NT2/D1 (cell line): ENCODE measurements around the gene OR52H1.

Source experiments
- DNase-seq: peaks from one replicate; pipeline ENCODE4 v3.0.0-alpha.2; 2011; ENCODE audit warnings: low read depth, low spot score
- H3K27me3 ChIP-seq: 2 replicates; pipeline ENCODE4 v1.6.0; 2011; ENCODE audit warnings: mild to moderate bottlenecking; ENCODE audit not compliant: insufficient read length, insufficient read depth
- H3K36me3 ChIP-seq: 2 replicates; pipeline ENCODE4 v1.6.1; 2011; ENCODE audit warnings: mild to moderate bottlenecking, low read length, mixed read lengths; ENCODE audit not compliant: insufficient read depth, insufficient read length
- H3K4me1 ChIP-seq: 2 replicates; pipeline ENCODE4 v1.5.1; 2011; ENCODE audit not compliant: insufficient read depth, insufficient read length
- H3K4me3 ChIP-seq: 2 replicates; pipeline ENCODE4 v1.5.1; 2011; ENCODE audit warnings: low read depth; ENCODE audit not compliant: insufficient read length
- H3K9ac ChIP-seq: 2 replicates; pipeline ENCODE4 v1.6.0; 2011; ENCODE audit warnings: low read depth; ENCODE audit not compliant: insufficient read length
- H3K9me3 ChIP-seq: 2 replicates; pipeline ENCODE4 v1.5.1; 2011; ENCODE audit warnings: mild to moderate bottlenecking, low read length; ENCODE audit not compliant: insufficient read depth
- SUZ12 ChIP-seq: IDR thresholded peaks from 2 replicates; pipeline ENCODE4 v1.6.1; 2011; ENCODE audit not compliant: insufficient read length, insufficient read depth; ENCODE audit errors: extremely low read depth
- YY1 ChIP-seq: IDR thresholded peaks from 2 replicates; pipeline ENCODE4 v1.6.1; 2011; ENCODE audit not compliant: insufficient read length, insufficient read depth
- ZNF274 ChIP-seq: IDR thresholded peaks from 2 replicates; pipeline ENCODE4 v1.6.1; 2011; ENCODE audit warnings: mild to moderate bottlenecking, low read depth, low read length

OR52H1 gene

GRCh38 chr11:5531053-5531831 lies 17.1 kb downstream of the OR52H1 start:
- no peaks in the 10 kb centered on the region for H3K36me3 ChIP-seq
- DNase-seq: no peak
- no peaks in the 10 kb centered on the region for H3K27me3 ChIP-seq
- H3K4me3 ChIP-seq: no peak overlapping the region
- no peak for TF ChIP-seq YY1
- no peaks in the 10 kb centered on the region; the same call in 1 of the 2 replicates for H3K9me3 ChIP-seq
- no peaks in the 10 kb centered on the region for H3K4me1 ChIP-seq
- H3K9ac ChIP-seq: no peak overlapping the region

- H3K4me1 ChIP-seq: no peaks in the 10 kb centered on the region
- no peak overlapping the region for H3K9ac ChIP-seq
- no peak overlapping the region for H3K4me3 ChIP-seq
- TF ChIP-seq ZNF274 (no peak), SUZ12 (no peak), YY1 (no peak)
- DNase-seq: no peak
- H3K36me3 ChIP-seq: no peaks in the 10 kb centered on the region
- no peaks in the 10 kb centered on the region for H3K27me3 ChIP-seq
- H3K9me3 ChIP-seq: no peaks in the 10 kb centered on the region
These were observed 19.8 kb downstream of the OR52H1 start for GRCh38 chr11:5528495-5528894.

- Histone ChIP-seq H3K9ac (no peak overlapping the region), H3K36me3 (no peaks in the 10 kb centered on the region), H3K4me1 (no peaks in the 10 kb centered on the region), H3K27me3 (no peaks in the 10 kb centered on the region), H3K9me3 (no peaks in the 10 kb centered on the region), H3K4me3 (no peak overlapping the region)
- DNase-seq: no peak
- TF ChIP-seq ZNF274: no peak
- no peak for TF ChIP-seq YY1
- TF ChIP-seq SUZ12: no peak
These were observed 20.6 kb downstream of the OR52H1 start for GRCh38 chr11:5527716-5528115.

GRCh38 chr11:5524756-5525155 lies 23.6 kb downstream of the OR52H1 start:
- Histone ChIP-seq H3K9me3 (no peaks in the 10 kb centered on the region), H3K9ac (no peak overlapping the region), H3K4me1 (no peaks in the 10 kb centered on the region), H3K4me3 (no peak overlapping the region), H3K36me3 (no peaks in the 10 kb centered on the region), H3K27me3 (no peaks in the 10 kb centered on the region)
- TF ChIP-seq ZNF274 (no peak), YY1 (no peak), SUZ12 (no peak)
- DNase-seq: no peak

GRCh38 chr11:5522308-5522707 lies 26.0 kb downstream of the OR52H1 start:
- H3K4me3 ChIP-seq: no peak overlapping the region
- H3K4me1 ChIP-seq: no peaks in the 10 kb centered on the region
- no peaks in the 10 kb centered on the region for H3K36me3 ChIP-seq
- no peaks in the 10 kb centered on the region for H3K9me3 ChIP-seq
- DNase-seq: no peak
- H3K27me3 ChIP-seq: no peaks in the 10 kb centered on the region
- H3K9ac ChIP-seq: no peak overlapping the region
- no peak for TF ChIP-seq SUZ12
- TF ChIP-seq YY1: no peak
- no peak for TF ChIP-seq ZNF274

- Histone ChIP-seq H3K36me3 (no peaks in the 10 kb centered on the region), H3K9ac (no peak overlapping the region), H3K9me3 (no peaks in the 10 kb centered on the region), H3K4me3 (no peak overlapping the region), H3K4me1 (no peaks in the 10 kb centered on the region), H3K27me3 (no peaks in the 10 kb centered on the region)
- no peak for TF ChIP-seq YY1
- no peak for DNase-seq
These were observed 26.8 kb downstream of the OR52H1 start for GRCh38 chr11:5521540-5521939.

- TF ChIP-seq ZNF274: no peak
- TF ChIP-seq YY1: no peak
- TF ChIP-seq SUZ12: no peak
- Histone ChIP-seq H3K9ac (no peak within 1 kb of the TSS), H3K27me3 (no peaks in the 10 kb centered on the region), H3K4me1 (no peaks in the 10 kb centered on the region), H3K9me3 (no peaks in the 10 kb centered on the region), H3K36me3 (no peaks in the 10 kb centered on the region), H3K4me3 (no peak within 1 kb of the TSS)
- DNase-seq: no peak
These were observed 31.7 kb downstream of the OR52H1 start, which contains the start of gene UBQLNL for GRCh38 chr11:5516599-5516998. Gene UBQLNL, minus strand, starts transcription at chr11:5516699. Its CDS starts 258 bp downstream, at chr11:5516441.

DNA sequence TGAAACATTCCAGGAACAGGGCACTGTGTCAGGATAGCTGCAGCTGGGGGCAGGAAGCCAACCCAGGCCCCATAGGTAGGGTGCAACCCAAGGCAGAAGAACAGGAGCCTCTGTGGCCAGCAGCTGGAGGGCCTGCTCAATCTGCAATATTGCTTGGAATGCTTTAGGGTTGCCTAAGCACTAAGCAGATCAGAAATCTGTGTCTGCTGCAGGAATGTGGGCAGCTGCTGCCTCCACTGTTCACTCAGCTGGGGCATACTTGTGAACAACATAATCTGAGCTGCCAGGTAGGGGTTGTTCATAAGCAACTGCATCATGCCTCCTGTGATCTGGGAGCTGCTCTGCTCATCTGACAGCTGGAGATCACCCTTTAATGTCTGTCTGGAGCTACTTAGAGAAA lies 33.5 kb downstream of the OR52H1 start:
- H3K4me3 ChIP-seq: no peak overlapping the region
- TF ChIP-seq ZNF274 (no peak), SUZ12 (no peak), YY1 (no peak)
- H3K9me3 ChIP-seq: no peaks in the 10 kb centered on the region
- H3K36me3 ChIP-seq: no peaks in the 10 kb centered on the region
- H3K4me1 ChIP-seq: no peaks in the 10 kb centered on the region
- DNase-seq: no peak
- no peaks in the 10 kb centered on the region for H3K27me3 ChIP-seq
- no peak overlapping the region for H3K9ac ChIP-seq
